GM23338 (cell line): ENCODE data around the gene RELL1.

ENCODE experiments used
- CREB1 ChIP-seq: fragments of 250-450 bp; sonication (Bioruptor Pico); IDR thresholded peaks from 2 replicates; pipeline ENCODE4 v1.5.0; 2020; ENCODE audit warnings: low read depth, mild to moderate bottlenecking, moderate library complexity
- EZH2 ChIP-seq: fragments of 200-600 bp; sonication (generic); IDR thresholded peaks from one replicate; pipeline ENCODE4 v1.8.0; 2017; ENCODE audit warnings: antibody characterized with exemption, mild to moderate bottlenecking, low read depth; ENCODE audit not compliant: unreplicated experiment
- EZH2phosphoT487 ChIP-seq: fragments of 200-600 bp; sonication (generic); IDR thresholded peaks from one replicate; pipeline ENCODE4 v1.8.1; 2018; ENCODE audit warnings: antibody characterized with exemption; ENCODE audit not compliant: unreplicated experiment
- POLR2AphosphoS5 ChIP-seq: IDR thresholded peaks from 2 replicates; pipeline ENCODE4 v1.6.1; 2016; ENCODE audit warnings: antibody characterized with exemption, low read depth
- ZNF114 ChIP-seq: fragments of 250-450 bp; sonication (Bioruptor Pico); IDR thresholded peaks from 2 replicates; pipeline ENCODE4 v1.5.0; 2020; ENCODE audit warnings: mild to moderate bottlenecking, moderate library complexity
- TF ChIP-seq, protein P1 (sequence below), 2 experiments: fragments of 200-600 bp in 1 of 2; sonication (generic) in 1 of 2; conservative IDR thresholded peaks; 2 replicates each; pipeline versions ENCODE4 v1.5.1 to v1.6.1; 2016 to 2017; ENCODE audit warnings: antibody characterized with exemption in 2 of 2, low read depth in 2 of 2, mild to moderate bottlenecking in 2 of 2, moderate library complexity in 1 of 2
- TF ChIP-seq, protein P2 (sequence below): IDR thresholded peaks from one replicate; pipeline ENCODE4 v1.6.1; 2018; ENCODE audit warnings: antibody characterized with exemption; ENCODE audit not compliant: unreplicated experiment
- TF ChIP-seq, protein P3 (sequence below): IDR thresholded peaks from 2 replicates; pipeline ENCODE4 v1.6.1; 2016; ENCODE audit warnings: antibody characterized with exemption
- TF ChIP-seq, protein P4 (sequence below): fragments of 250-450 bp; sonication (Bioruptor Pico); IDR thresholded peaks from 2 replicates; pipeline ENCODE4 v1.5.0; 2020; ENCODE audit warnings: mild to moderate bottlenecking, moderate library complexity

DNA sequence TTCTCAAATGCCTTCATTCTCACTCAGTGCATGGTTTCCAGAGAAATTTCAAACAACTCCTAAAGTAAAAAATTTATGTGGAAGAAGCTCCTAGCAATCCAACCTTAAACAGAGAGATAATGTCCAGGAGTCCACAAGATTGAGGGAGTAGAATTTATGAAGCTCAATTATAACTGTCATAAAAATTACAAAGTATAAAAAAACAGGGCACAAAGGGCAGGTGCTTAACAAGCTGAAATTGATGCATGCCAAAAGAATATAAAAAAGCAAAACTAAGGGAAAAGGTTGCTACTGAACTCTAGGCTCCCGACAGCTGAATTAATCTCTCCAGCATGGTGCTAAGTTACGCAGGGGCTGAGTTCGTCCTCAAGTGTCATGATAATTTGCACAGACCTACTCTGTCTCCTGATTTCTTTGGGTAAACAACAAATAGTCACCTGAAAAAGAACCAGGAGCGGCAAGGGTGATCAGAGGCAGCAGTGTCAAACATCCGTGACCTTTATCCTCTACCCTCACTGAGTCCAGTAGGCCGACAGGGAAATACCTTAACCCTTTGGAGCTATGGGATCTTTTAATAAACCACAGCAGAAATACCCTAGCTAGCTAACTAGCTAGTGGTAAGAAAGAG lies 47.2 kb upstream of the RELL1 start:
- TF ChIP-seq, protein P1, sequence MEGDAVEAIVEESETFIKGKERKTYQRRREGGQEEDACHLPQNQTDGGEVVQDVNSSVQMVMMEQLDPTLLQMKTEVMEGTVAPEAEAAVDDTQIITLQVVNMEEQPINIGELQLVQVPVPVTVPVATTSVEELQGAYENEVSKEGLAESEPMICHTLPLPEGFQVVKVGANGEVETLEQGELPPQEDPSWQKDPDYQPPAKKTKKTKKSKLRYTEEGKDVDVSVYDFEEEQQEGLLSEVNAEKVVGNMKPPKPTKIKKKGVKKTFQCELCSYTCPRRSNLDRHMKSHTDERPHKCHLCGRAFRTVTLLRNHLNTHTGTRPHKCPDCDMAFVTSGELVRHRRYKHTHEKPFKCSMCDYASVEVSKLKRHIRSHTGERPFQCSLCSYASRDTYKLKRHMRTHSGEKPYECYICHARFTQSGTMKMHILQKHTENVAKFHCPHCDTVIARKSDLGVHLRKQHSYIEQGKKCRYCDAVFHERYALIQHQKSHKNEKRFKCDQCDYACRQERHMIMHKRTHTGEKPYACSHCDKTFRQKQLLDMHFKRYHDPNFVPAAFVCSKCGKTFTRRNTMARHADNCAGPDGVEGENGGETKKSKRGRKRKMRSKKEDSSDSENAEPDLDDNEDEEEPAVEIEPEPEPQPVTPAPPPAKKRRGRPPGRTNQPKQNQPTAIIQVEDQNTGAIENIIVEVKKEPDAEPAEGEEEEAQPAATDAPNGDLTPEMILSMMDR (conservative IDR thresholded peaks at IDR 0.05; ENCODE audit: low read depth in 2 of 2): no peak
- TF ChIP-seq POLR2AphosphoS5 (no peak), EZH2 (no peak), CREB1 (CRISPR knock-in tag) (no peak), ZNF114 (no peak), EZH2phosphoT487 (no peak)
- TF ChIP-seq, protein P2, sequence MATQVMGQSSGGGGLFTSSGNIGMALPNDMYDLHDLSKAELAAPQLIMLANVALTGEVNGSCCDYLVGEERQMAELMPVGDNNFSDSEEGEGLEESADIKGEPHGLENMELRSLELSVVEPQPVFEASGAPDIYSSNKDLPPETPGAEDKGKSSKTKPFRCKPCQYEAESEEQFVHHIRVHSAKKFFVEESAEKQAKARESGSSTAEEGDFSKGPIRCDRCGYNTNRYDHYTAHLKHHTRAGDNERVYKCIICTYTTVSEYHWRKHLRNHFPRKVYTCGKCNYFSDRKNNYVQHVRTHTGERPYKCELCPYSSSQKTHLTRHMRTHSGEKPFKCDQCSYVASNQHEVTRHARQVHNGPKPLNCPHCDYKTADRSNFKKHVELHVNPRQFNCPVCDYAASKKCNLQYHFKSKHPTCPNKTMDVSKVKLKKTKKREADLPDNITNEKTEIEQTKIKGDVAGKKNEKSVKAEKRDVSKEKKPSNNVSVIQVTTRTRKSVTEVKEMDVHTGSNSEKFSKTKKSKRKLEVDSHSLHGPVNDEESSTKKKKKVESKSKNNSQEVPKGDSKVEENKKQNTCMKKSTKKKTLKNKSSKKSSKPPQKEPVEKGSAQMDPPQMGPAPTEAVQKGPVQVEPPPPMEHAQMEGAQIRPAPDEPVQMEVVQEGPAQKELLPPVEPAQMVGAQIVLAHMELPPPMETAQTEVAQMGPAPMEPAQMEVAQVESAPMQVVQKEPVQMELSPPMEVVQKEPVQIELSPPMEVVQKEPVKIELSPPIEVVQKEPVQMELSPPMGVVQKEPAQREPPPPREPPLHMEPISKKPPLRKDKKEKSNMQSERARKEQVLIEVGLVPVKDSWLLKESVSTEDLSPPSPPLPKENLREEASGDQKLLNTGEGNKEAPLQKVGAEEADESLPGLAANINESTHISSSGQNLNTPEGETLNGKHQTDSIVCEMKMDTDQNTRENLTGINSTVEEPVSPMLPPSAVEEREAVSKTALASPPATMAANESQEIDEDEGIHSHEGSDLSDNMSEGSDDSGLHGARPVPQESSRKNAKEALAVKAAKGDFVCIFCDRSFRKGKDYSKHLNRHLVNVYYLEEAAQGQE: no peak
- TF ChIP-seq, protein P3, sequence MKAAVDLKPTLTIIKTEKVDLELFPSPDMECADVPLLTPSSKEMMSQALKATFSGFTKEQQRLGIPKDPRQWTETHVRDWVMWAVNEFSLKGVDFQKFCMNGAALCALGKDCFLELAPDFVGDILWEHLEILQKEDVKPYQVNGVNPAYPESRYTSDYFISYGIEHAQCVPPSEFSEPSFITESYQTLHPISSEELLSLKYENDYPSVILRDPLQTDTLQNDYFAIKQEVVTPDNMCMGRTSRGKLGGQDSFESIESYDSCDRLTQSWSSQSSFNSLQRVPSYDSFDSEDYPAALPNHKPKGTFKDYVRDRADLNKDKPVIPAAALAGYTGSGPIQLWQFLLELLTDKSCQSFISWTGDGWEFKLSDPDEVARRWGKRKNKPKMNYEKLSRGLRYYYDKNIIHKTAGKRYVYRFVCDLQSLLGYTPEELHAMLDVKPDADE: no peak
- TF ChIP-seq, protein P4, sequence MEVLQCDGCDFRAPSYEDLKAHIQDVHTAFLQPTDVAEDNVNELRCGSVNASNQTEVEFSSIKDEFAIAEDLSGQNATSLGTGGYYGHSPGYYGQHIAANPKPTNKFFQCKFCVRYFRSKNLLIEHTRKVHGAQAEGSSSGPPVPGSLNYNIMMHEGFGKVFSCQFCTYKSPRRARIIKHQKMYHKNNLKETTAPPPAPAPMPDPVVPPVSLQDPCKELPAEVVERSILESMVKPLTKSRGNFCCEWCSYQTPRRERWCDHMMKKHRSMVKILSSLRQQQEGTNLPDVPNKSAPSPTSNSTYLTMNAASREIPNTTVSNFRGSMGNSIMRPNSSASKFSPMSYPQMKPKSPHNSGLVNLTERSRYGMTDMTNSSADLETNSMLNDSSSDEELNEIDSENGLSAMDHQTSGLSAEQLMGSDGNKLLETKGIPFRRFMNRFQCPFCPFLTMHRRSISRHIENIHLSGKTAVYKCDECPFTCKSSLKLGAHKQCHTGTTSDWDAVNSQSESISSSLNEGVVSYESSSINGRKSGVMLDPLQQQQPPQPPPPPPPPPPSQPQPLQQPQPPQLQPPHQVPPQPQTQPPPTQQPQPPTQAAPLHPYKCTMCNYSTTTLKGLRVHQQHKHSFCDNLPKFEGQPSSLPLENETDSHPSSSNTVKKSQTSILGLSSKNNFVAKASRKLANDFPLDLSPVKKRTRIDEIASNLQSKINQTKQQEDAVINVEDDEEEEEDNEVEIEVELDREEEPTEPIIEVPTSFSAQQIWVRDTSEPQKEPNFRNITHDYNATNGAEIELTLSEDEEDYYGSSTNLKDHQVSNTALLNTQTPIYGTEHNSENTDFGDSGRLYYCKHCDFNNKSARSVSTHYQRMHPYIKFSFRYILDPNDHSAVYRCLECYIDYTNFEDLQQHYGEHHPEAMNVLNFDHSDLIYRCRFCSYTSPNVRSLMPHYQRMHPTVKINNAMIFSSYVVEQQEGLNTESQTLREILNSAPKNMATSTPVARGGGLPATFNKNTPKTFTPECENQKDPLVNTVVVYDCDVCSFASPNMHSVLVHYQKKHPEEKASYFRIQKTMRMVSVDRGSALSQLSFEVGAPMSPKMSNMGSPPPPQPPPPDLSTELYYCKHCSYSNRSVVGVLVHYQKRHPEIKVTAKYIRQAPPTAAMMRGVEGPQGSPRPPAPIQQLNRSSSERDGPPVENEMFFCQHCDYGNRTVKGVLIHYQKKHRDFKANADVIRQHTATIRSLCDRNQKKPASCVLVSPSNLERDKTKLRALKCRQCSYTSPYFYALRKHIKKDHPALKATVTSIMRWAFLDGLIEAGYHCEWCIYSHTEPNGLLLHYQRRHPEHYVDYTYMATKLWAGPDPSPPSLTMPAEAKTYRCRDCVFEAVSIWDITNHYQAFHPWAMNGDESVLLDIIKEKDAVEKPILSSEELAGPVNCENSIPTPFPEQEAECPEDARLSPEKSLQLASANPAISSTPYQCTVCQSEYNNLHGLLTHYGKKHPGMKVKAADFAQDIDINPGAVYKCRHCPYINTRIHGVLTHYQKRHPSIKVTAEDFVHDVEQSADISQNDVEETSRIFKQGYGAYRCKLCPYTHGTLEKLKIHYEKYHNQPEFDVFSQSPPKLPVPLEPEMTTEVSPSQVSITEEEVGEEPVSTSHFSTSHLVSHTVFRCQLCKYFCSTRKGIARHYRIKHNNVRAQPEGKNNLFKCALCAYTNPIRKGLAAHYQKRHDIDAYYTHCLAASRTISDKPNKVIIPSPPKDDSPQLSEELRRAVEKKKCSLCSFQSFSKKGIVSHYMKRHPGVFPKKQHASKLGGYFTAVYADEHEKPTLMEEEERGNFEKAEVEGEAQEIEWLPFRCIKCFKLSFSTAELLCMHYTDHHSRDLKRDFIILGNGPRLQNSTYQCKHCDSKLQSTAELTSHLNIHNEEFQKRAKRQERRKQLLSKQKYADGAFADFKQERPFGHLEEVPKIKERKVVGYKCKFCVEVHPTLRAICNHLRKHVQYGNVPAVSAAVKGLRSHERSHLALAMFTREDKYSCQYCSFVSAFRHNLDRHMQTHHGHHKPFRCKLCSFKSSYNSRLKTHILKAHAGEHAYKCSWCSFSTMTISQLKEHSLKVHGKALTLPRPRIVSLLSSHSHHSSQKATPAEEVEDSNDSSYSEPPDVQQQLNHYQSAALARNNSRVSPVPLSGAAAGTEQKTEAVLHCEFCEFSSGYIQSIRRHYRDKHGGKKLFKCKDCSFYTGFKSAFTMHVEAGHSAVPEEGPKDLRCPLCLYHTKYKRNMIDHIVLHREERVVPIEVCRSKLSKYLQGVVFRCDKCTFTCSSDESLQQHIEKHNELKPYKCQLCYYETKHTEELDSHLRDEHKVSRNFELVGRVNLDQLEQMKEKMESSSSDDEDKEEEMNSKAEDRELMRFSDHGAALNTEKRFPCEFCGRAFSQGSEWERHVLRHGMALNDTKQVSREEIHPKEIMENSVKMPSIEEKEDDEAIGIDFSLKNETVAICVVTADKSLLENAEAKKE: no peak
